Mesenchymal stem cell (in vitro differentiated cells and primary cell): ENCODE measurements around the gene HMCES.
A peak's percentile ranks its signal among the peaks of the same experiment; 100 is the strongest.

Experiments used
- DNase-seq: peaks from one replicate; pipeline ENCODE4 v3.0.0-alpha.2; 2013
- H2AFZ ChIP-seq: one replicate; pipeline ENCODE4 v1.6.1; 2013; ENCODE audit warnings: low read depth, mild to moderate bottlenecking, control low read depth, inconsistent platforms, low read length, moderate library complexity
- H2AK5ac ChIP-seq: 2 replicates; pipeline ENCODE4 v1.6.1; 2013; ENCODE audit warnings: low read length, moderate library complexity, mild to moderate bottlenecking, inconsistent platforms; ENCODE audit not compliant: severe bottlenecking
- H2BK120ac ChIP-seq: one replicate; pipeline ENCODE4 v1.6.1; 2013; ENCODE audit warnings: low read depth, mild to moderate bottlenecking, inconsistent platforms, low read length, moderate library complexity
- H2BK12ac ChIP-seq, 2 experiments: one replicate each; pipeline ENCODE4 v1.6.1; 2013; ENCODE audit warnings: inconsistent platforms in 2 of 2, low read length in 2 of 2, mild to moderate bottlenecking in 2 of 2, moderate library complexity in 2 of 2, control low read depth in 1 of 2
- H2BK15ac ChIP-seq: one replicate; pipeline ENCODE4 v1.6.1; 2013; ENCODE audit warnings: mild to moderate bottlenecking, low read depth, inconsistent platforms; ENCODE audit not compliant: poor library complexity, severe bottlenecking
- H2BK5ac ChIP-seq: 2 replicates; pipeline ENCODE4 v1.6.1; 2013; ENCODE audit warnings: low read depth, mild to moderate bottlenecking, low read length, control low read depth, inconsistent platforms; ENCODE audit not compliant: poor library complexity, severe bottlenecking
- H3K14ac ChIP-seq, 2 experiments: one replicate each; pipeline ENCODE4 v1.6.1; 2013; ENCODE audit warnings: inconsistent platforms in 2 of 2, low read length in 2 of 2, control low read depth in 1 of 2, mild to moderate bottlenecking in 1 of 2, moderate library complexity in 1 of 2
- H3K18ac ChIP-seq, 2 experiments: one replicate each; pipeline ENCODE4 v1.6.1; 2013; ENCODE audit warnings: inconsistent platforms in 2 of 2, low read length in 2 of 2, control low read depth in 1 of 2, low read depth in 1 of 2, mild to moderate bottlenecking in 1 of 2
- H3K23ac ChIP-seq, 2 experiments: one replicate each; pipeline ENCODE4 v1.6.1; 2013; ENCODE audit warnings: inconsistent platforms in 2 of 2, low read length in 2 of 2, mild to moderate bottlenecking in 2 of 2, moderate library complexity in 2 of 2, control low read depth in 1 of 2
- H3K27ac ChIP-seq: 2 replicates; pipeline ENCODE4 v1.5.1; 2013; ENCODE audit warnings: mild to moderate bottlenecking, moderate library complexity, low read length, control low read depth, inconsistent platforms; ENCODE audit not compliant: poor library complexity, severe bottlenecking
- H3K27me3 ChIP-seq, 2 experiments: 2 replicates each; pipeline versions ENCODE4 v1.6.1 to v1.7.0; 2013; ENCODE audit warnings: low read length in 2 of 2, mild to moderate bottlenecking in 2 of 2, moderate library complexity in 2 of 2, control low read depth in 1 of 2, inconsistent platforms in 1 of 2; ENCODE audit not compliant: control insufficient read depth in 1 of 2, insufficient read depth in 1 of 2
- H3K36me3 ChIP-seq, 2 experiments: 2 replicates each; pipeline versions ENCODE4 v1.6.1 to v1.7.0; 2013; ENCODE audit warnings: low read length in 2 of 2, control low read depth in 1 of 2, inconsistent platforms in 1 of 2, low read depth in 1 of 2, mild to moderate bottlenecking in 1 of 2; ENCODE audit not compliant: insufficient read depth in 2 of 2, control insufficient read depth in 1 of 2
- H3K4ac ChIP-seq, 2 experiments: one replicate each; pipeline ENCODE4 v1.6.1; 2013; ENCODE audit warnings: inconsistent platforms in 2 of 2, low read length in 2 of 2, mild to moderate bottlenecking in 2 of 2, moderate library complexity in 2 of 2, control low read depth in 1 of 2, low read depth in 1 of 2
- H3K4me1 ChIP-seq: 2 replicates; pipeline ENCODE4 v1.6.1; 2013; ENCODE audit warnings: low read depth, low read length, control low read depth; ENCODE audit not compliant: control insufficient read depth, insufficient read depth
- H3K4me2 ChIP-seq: 2 replicates; pipeline ENCODE4 v1.6.1; 2013; ENCODE audit warnings: low read length, mild to moderate bottlenecking, inconsistent platforms; ENCODE audit not compliant: poor library complexity, severe bottlenecking
- H3K4me3 ChIP-seq, 2 experiments: 2 replicates each; pipeline versions ENCODE4 v1.5.1 to v1.7.0; 2013; ENCODE audit warnings: low read length in 2 of 2, mild to moderate bottlenecking in 2 of 2, control low read depth in 1 of 2, low read depth in 1 of 2; ENCODE audit not compliant: insufficient read depth in 1 of 2
- H3K79me1 ChIP-seq: replicated peaks from 2 replicates; pipeline ENCODE4 v1.6.1; 2013; ENCODE audit warnings: mild to moderate bottlenecking, control low read depth, low read length, inconsistent platforms; ENCODE audit not compliant: poor library complexity, severe bottlenecking
- H3K9ac ChIP-seq: 2 replicates; pipeline ENCODE4 v1.7.0; 2013; ENCODE audit warnings: mild to moderate bottlenecking, low read length, moderate library complexity
- H3K9me3 ChIP-seq: 2 replicates; pipeline ENCODE4 v1.7.0; 2013; ENCODE audit warnings: mild to moderate bottlenecking, low read length; ENCODE audit not compliant: control insufficient read depth
- H4K8ac ChIP-seq: one replicate; pipeline ENCODE4 v1.6.1; 2013; ENCODE audit warnings: inconsistent platforms, mild to moderate bottlenecking, low read length, moderate library complexity
- H4K91ac ChIP-seq: one replicate; pipeline ENCODE4 v1.6.1; 2013; ENCODE audit warnings: mild to moderate bottlenecking, low read length, inconsistent platforms
- WGBS: methylation state at CpG from one replicate; pipeline ENCODE4 v1.1.7; 2013; ENCODE audit warnings: mixed read lengths; 5-methylcytosine and 5-hydroxymethylcytosine counted together

Gene HMCES

DNA sequence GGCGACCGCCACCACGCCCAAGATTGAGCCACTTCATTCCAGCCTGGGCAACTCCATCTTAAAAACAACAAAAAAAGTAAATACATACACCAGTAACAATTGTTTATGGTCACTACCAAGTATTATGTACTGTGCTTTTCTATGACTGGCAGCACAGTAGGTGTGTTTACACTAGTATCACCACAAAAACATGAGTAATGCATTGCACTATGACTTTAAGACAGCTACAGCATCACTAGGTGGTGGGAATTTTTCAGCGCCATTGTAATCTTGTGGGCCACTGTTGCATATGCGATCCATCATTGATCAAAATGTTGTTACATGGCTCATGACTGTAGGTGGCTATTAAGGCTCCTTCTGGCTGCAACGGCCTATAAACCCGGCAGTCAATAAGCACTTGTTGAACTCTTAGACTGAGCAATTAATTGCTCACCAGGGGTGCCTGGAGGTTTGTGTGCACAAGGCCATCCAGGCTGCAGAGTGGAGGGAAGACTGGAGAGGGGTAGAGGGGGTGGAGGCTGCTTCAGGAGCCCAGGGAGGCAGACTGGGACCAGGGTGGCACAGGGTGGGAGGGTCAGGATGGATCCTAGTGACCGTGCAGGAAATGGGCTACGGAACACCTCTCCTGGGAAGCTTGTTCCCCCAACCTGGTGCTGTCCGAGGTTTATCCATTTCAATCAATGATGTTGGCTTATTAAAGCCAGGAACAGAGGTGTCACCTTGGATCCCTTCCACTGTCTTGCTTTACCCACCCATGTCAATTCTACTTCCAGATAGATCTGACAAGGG is 47.1 kb upstream of the HMCES start:
- Histone ChIP-seq H2BK120ac (no peak overlapping the region), H3K4ac (no peak overlapping the region), H3K18ac (no peak overlapping the region), H3K4me3 (no peak overlapping the region), H2BK12ac (no peak overlapping the region), H4K8ac (peak overlapping the region; percentile 42), H2AFZ (no peak overlapping the region), H3K23ac (no peak overlapping the region), H2BK5ac (no peak overlapping the region), H3K4me2 (no peak overlapping the region), H4K91ac (peak overlapping the region; percentile 19), H3K9ac (no peak overlapping the region), H3K79me1 (no peaks in the 10 kb centered on the region), H3K36me3 (no peaks in the 10 kb centered on the region), H3K14ac (no peak overlapping the region), H2AK5ac (no peak overlapping the region), H3K27ac (no peak overlapping the region), H2BK15ac (no peak overlapping the region), H3K9me3 (no peaks in the 10 kb centered on the region), H3K27me3 (no peaks in the 10 kb centered on the region), H3K4me1 (peaks cover 12% of the 10 kb centered on the region)
- WGBS: 79% methylated on average over 10 of the region's 10 CpGs
- DNase-seq: peak; percentile 61

DNA sequence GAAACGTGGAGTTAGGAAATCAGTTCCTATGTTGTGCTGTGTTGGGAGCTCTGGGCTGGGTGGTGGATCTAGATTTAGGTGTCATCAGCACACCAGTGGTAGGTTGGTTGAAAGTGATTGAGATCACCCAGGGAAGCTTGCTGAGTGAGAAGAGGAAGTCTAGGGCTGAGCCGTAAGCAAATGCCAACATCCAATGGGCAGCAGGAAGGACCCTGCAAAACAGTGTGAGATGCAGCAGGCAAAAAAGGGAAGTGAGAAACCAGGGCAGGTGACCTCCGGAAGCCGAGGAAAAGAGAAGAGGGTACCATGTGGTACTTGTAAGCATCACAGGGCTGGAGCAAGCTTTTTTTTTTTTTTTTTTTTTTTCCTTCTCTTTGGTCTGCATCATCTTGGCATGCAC is 45.1 kb upstream of the HMCES start:
- Histone ChIP-seq H2BK15ac (no peak overlapping the region), H3K4ac (no peak overlapping the region), H3K23ac (no peak overlapping the region), H3K18ac (no peak overlapping the region), H3K27me3 (no peaks in the 10 kb centered on the region), H2BK5ac (no peak overlapping the region), H4K91ac (no peak overlapping the region), H3K79me1 (no peaks in the 10 kb centered on the region), H3K4me3 (no peak overlapping the region), H3K4me2 (no peak overlapping the region), H3K9ac (no peak overlapping the region), H3K36me3 (no peaks in the 10 kb centered on the region), H2AFZ (no peak overlapping the region), H4K8ac (no peak overlapping the region), H3K4me1 (peaks cover 12% of the 10 kb centered on the region), H3K14ac (no peak overlapping the region), H3K27ac (no peak overlapping the region), H2AK5ac (no peak overlapping the region), H3K9me3 (no peaks in the 10 kb centered on the region), H2BK120ac (no peak overlapping the region), H2BK12ac (no peak overlapping the region)
- 95% methylated on average over 4 of the region's 4 CpGs for WGBS
- DNase-seq: no peak

DNA sequence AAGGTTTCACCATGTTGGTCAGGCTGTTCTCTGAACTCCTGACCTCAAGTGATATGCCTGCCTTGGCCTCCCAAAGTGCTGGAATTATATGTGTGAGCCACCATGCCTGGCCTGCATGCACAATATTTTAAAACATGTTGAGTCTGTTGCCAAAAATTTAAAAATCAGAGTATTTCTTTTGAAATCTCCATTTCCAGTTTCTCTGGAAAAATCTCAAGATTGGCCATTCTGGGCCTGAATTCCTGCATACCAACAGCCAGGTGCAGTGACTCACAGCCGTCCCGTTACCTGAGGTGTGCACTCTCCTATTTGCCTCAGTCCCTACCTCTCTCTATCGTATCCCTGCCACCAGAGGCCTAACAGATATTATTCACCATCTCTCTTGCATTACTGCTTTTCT is 44.2 kb upstream of the HMCES start:
- no peak overlapping the region for H4K8ac ChIP-seq
- no peak overlapping the region for H3K9ac ChIP-seq
- H3K4me1 ChIP-seq: peaks cover 5% of the 10 kb centered on the region
- no peak overlapping the region for H3K18ac ChIP-seq
- H3K23ac ChIP-seq: no peak overlapping the region
- H3K14ac ChIP-seq: no peak overlapping the region
- no peak overlapping the region for H2BK5ac ChIP-seq
- H3K27me3 ChIP-seq: no peaks in the 10 kb centered on the region
- H2AFZ ChIP-seq: no peak overlapping the region
- H3K4me3 ChIP-seq: no peak overlapping the region
- WGBS: 84% methylated on average over 2 of the region's 3 CpGs
- no peak for DNase-seq
- no peaks in the 10 kb centered on the region for H3K9me3 ChIP-seq
- H2BK12ac ChIP-seq: no peak overlapping the region
- H3K79me1 ChIP-seq: no peaks in the 10 kb centered on the region
- H2AK5ac ChIP-seq: no peak overlapping the region
- H2BK15ac ChIP-seq: no peak overlapping the region
- no peaks in the 10 kb centered on the region for H3K36me3 ChIP-seq
- H3K27ac ChIP-seq: no peak overlapping the region
- H4K91ac ChIP-seq: no peak overlapping the region
- no peak overlapping the region for H3K4me2 ChIP-seq
- H2BK120ac ChIP-seq: no peak overlapping the region
- H3K4ac ChIP-seq: no peak overlapping the region

DNA sequence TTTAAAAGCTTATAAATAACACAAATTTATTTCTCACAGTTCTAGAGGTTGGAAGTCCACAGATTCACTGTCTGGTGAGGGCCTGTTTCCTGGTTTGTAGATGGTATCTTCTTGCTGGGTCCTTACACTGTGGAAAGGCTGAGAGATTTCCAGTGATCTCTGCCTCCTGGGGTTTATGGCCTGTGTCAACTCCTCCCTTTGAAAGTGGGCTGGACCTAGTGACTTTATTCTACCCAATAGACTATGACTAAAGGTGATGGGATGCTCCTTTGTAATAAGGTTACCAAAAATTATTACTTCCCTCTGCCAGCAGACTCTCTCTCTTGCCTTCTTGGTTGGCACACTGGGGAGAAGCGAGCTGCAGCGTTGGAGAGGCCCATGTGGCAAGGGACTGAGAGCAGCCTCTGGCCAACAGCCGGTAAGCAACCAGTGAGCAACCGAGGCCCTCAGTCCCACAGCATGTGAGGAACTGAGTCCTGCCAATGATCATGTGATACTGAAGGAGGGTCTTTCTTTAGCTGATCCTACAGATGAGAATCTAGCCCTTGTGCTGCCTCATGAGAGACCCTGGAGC is 43.2 kb upstream of the HMCES start:
- H3K4me3 ChIP-seq: no peak overlapping the region
- no peak overlapping the region for H2BK120ac ChIP-seq
- no peak overlapping the region for H2AK5ac ChIP-seq
- H3K23ac ChIP-seq: no peak overlapping the region
- no peak overlapping the region for H3K4me2 ChIP-seq
- WGBS: 95% methylated on average over 4 of the region's 4 CpGs
- no peaks in the 10 kb centered on the region for H3K36me3 ChIP-seq
- no peaks in the 10 kb centered on the region for H3K9me3 ChIP-seq
- H4K8ac ChIP-seq: no peak overlapping the region
- no peak overlapping the region for H2AFZ ChIP-seq
- no peak overlapping the region for H3K9ac ChIP-seq
- no peak overlapping the region for H2BK5ac ChIP-seq
- no peaks in the 10 kb centered on the region for H3K79me1 ChIP-seq
- no peak overlapping the region for H2BK15ac ChIP-seq
- no peak overlapping the region for H2BK12ac ChIP-seq
- DNase-seq: no peak
- H3K18ac ChIP-seq: no peak overlapping the region
- no peaks in the 10 kb centered on the region for H3K27me3 ChIP-seq
- no peak overlapping the region for H4K91ac ChIP-seq
- no peak overlapping the region for H3K4ac ChIP-seq
- no peak overlapping the region for H3K27ac ChIP-seq
- peaks cover 4% of the 10 kb centered on the region for H3K4me1 ChIP-seq
- no peak overlapping the region for H3K14ac ChIP-seq
